Gastroesophageal sphincter (tissue), 4 donors: Measurements from ENCODE around the gene KCNA1. TPM values are rescaled to one million over a fixed set of nuclear protein-coding genes. Genes with fewer than 3 reads are reported as not detected.

ENCODE experiments used
- ATAC-seq: fragments of 150-250 bp; one replicate; pipeline ENCODE4 v1.9.1; 2016; ENCODE audit warnings: mild to moderate bottlenecking, moderate library complexity
- H3K27ac ChIP-seq, 4 donors: fragments of 200-600 bp; sonication (generic) in 3 of 4; 1 replicate in 3 of 4; 2 replicates in 1 of 4; pipeline ENCODE4 v1.5.1; 2016 to 2019
- H3K27me3 ChIP-seq: fragments of 200-600 bp; sonication (generic); one replicate; pipeline ENCODE4 v1.5.1; 2019
- H3K36me3 ChIP-seq, 2 donors: fragments of 200-600 bp; sonication (generic); one replicate each; pipeline ENCODE4 v1.5.1; 2019; ENCODE audit warnings: control low read depth in 1 of 2
- H3K4me1 ChIP-seq, 3 donors: fragments of 200-600 bp; sonication (generic); 1 replicate in 2 of 3; 2 replicates in 1 of 3; pipeline ENCODE4 v1.5.1; 2016 to 2019; ENCODE audit warnings: control low read depth in 2 of 3
- H3K4me3 ChIP-seq, 2 donors: fragments of 200-600 bp; sonication (generic); one replicate each; pipeline ENCODE4 v1.5.1; 2019; ENCODE audit warnings: mild to moderate bottlenecking in 1 of 2, moderate library complexity in 1 of 2
- H3K9me3 ChIP-seq, 3 donors: fragments of 200-600 bp; sonication (generic); one replicate each; pipeline ENCODE4 v1.5.1; 2017 to 2019; ENCODE audit warnings: control low read depth in 2 of 3
- EP300 ChIP-seq: sonication (generic); formaldehyde crosslinking; IDR thresholded peaks from one replicate; pipeline ENCODE4 v1.6.1; 2017; ENCODE audit warnings: antibody characterized with exemption, mild to moderate bottlenecking
- POLR2A ChIP-seq, 2 donors: fragments of 450-650 bp; IDR thresholded peaks; one replicate each; pipeline ENCODE4 v1.6.1; 2017; ENCODE audit warnings: antibody characterized with exemption in 2 of 2, mild to moderate bottlenecking in 2 of 2, moderate library complexity in 1 of 2
- POLR2AphosphoS5 ChIP-seq: sonication (generic); formaldehyde crosslinking; IDR thresholded peaks from one replicate; pipeline ENCODE4 v1.6.1; 2017; ENCODE audit warnings: antibody characterized with exemption
- WGBS, 2 donors: methylation state at CpG; one replicate each; pipeline ENCODE4 v1.1.5; 2018; ENCODE audit warnings: low coverage in 1 of 2; 5-methylcytosine and 5-hydroxymethylcytosine counted together
- total RNA-seq, 4 donors: library from RNA; depleted of rRNA; stranded (reverse); fragments of >200 nt; gene quantifications; one replicate each; pipeline ENCODE4 v1.1.0, GENCODE V29; 2016
- TF ChIP-seq, protein P1 (sequence below), 4 experiments: fragments of 200-600 bp in 2 of 4; fragments of 450-650 bp in 2 of 4; sonication (generic) in 1 of 4; IDR thresholded peaks; one replicate each; pipeline ENCODE4 v1.5.1; 2017 to 2019; ENCODE audit warnings: antibody characterized with exemption in 4 of 4, mild to moderate bottlenecking in 2 of 4, moderate library complexity in 2 of 4

The KCNA1 gene
- total RNA-seq, 4 donors from 2014 or later: 0.08 to 0.13 TPM; not detected in 2

DNA sequence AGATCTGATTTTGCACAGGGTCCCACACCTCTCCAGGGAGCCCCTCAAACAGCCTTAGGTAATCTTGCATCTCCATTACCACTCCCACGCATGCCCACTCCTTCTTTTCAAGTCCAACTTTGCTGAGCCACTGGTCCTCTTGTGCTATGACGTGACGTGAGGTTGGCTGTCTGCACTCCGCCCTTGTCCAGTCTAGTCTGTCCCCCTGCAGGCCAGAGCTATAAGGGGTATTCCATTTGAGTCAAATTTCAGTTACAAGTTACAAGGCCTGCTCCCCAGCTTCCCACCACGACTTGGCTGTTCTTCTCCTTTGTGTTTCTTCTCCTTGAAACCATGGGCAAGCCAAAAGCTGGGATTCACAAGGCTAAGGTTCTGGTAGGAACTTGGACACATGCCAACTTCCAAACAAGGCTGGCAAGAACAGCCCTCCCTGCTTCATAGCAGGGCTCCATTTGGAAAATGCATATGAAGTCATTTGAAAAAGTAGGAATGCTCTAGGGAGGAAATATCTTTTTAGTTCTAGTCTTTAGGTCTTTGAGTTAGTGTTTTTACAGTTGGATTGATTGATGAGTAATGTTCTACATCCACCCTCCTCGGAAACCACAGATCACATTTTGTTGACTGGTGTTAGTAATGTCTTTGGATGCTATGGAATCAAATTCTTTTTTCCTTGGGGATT is 49.1 kb downstream of the KCNA1 start:
- no peak for ATAC-seq
- WGBS, 2 donors: 77 to 79% methylated on average over 5 to 6 of the region's 6 CpGs

DNA sequence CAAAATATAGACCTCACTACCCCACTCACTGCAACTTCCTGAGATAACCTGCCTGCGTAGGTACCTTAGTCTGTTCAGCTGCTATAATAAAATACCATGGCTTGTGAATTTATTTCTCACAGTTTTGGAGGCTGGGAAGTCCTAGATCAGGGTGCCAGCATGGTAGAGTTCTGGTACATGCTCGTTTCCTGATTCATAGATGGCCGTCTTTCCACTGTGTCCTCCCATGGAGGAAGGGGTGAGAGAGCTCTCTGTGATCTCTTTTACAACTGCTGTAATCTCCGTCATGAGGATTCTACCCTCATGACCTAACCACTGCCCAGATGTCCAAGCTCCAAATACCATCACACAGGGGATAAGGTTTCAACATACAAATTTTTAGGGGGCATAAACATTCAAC is 49.7 kb downstream of the KCNA1 start:
- Histone ChIP-seq H3K27ac (no peak overlapping the region), H3K36me3 (no peaks in the 10 kb centered on the region), H3K27me3 (peaks cover 20% of the 10 kb centered on the region), H3K4me3 (no peak overlapping the region), H3K4me1 (peaks cover 0 to 9% (median 0%) of the 10 kb centered on the region in 3 donors), H3K9me3 (no peaks in the 10 kb centered on the region)
- TF ChIP-seq POLR2AphosphoS5 (no peak), EP300 (no peak), POLR2A (IDR thresholded peaks at IDR 0.05) (no peak)
- TF ChIP-seq, protein P1, sequence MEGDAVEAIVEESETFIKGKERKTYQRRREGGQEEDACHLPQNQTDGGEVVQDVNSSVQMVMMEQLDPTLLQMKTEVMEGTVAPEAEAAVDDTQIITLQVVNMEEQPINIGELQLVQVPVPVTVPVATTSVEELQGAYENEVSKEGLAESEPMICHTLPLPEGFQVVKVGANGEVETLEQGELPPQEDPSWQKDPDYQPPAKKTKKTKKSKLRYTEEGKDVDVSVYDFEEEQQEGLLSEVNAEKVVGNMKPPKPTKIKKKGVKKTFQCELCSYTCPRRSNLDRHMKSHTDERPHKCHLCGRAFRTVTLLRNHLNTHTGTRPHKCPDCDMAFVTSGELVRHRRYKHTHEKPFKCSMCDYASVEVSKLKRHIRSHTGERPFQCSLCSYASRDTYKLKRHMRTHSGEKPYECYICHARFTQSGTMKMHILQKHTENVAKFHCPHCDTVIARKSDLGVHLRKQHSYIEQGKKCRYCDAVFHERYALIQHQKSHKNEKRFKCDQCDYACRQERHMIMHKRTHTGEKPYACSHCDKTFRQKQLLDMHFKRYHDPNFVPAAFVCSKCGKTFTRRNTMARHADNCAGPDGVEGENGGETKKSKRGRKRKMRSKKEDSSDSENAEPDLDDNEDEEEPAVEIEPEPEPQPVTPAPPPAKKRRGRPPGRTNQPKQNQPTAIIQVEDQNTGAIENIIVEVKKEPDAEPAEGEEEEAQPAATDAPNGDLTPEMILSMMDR (IDR thresholded peaks at IDR 0.05): no peak
- 95 to 97% methylated on average over 4 of the region's 4 CpGs for WGBS, 2 donors
- ATAC-seq: no peak

More for the DNA sequence above, 49.1 kb downstream of the KCNA1 start:
- H3K36me3 ChIP-seq: no peaks in the 10 kb centered on the region
- H3K4me1 ChIP-seq: peaks cover 0 to 9% (median 0%) of the 10 kb centered on the region in 3 donors
- peaks cover 21% of the 10 kb centered on the region for H3K27me3 ChIP-seq
- H3K4me3 ChIP-seq: no peak overlapping the region
- TF ChIP-seq, protein P1 (IDR thresholded peaks at IDR 0.05): no peak
- TF ChIP-seq POLR2AphosphoS5 (no peak), EP300 (no peak)
- no peak overlapping the region for H3K27ac ChIP-seq
- no peaks in the 10 kb centered on the region for H3K9me3 ChIP-seq

DNA sequence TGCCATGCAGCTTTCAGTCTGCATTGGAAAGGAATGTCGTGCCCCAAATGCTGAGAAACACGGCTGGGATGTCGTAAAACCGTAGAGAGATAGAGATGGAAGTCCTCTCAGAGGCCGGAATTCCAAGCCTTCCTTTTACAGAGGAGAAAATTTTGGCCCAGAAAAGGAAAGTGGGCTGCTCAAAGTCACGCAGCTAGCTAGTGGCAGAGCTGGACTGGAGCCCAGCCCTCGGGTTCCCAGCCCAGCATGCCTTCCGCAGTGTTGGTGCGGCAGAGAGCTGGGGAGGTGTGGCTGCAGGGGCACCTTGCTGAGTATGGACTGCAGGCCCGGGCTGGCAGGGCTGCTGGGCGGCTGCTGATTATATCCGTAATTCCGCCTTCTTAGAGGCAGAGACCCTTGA is 50.3 kb downstream of the KCNA1 start:
- TF ChIP-seq POLR2AphosphoS5 (no peak), POLR2A (IDR thresholded peaks at IDR 0.05) (no peak)
- H3K4me3 ChIP-seq: peak overlapping the region in 1 of 2 donors; percentile 12
- no peak for ATAC-seq

DNA sequence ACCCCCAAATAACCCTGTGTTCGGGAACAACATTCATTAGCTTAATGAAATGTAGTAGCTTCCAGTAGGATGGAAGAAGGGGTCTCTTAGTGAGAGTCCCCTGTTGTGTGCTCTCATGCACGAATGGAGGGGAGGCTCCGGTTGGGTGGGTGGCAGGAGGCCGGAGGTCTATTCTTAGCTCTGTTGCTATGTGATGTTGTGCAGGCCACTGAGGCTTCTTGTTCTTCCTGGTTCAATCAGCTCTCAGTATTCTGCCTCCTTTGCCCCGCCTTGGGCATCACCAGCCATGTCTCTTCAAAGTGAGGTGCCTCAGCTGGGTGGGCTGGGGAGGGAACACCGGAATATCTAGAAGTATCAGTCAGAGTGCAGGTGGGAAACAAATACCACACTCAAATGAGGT is 50.8 kb downstream of the KCNA1 start:
- 51% methylated on average over 4 of the region's 6 CpGs; no CpG with 5 or more reads in 1 of the 2 donors for WGBS, 2 donors
- Histone ChIP-seq H3K9me3 (no peaks in the 10 kb centered on the region), H3K27ac (no peak overlapping the region), H3K27me3 (peaks cover 10% of the 10 kb centered on the region), H3K4me1 (peaks cover 0 to 9% (median 0%) of the 10 kb centered on the region in 3 donors), H3K36me3 (no peaks in the 10 kb centered on the region), H3K4me3 (no peak overlapping the region)
- no peak for TF ChIP-seq EP300
- no peak for TF ChIP-seq POLR2AphosphoS5
- TF ChIP-seq POLR2A (IDR thresholded peaks at IDR 0.05): no peak
- TF ChIP-seq, protein P1 (IDR thresholded peaks at IDR 0.05): no peak
- no peak for ATAC-seq

More for the DNA sequence above, 50.3 kb downstream of the KCNA1 start:
- 36 to 48% methylated on average over 3 to 6 of the region's 13 CpGs for WGBS, 2 donors
- Histone ChIP-seq H3K27ac (no peak overlapping the region), H3K36me3 (no peaks in the 10 kb centered on the region), H3K27me3 (peaks cover 15% of the 10 kb centered on the region), H3K9me3 (no peaks in the 10 kb centered on the region), H3K4me1 (peaks cover 0 to 9% (median 0%) of the 10 kb centered on the region in 3 donors)

DNA sequence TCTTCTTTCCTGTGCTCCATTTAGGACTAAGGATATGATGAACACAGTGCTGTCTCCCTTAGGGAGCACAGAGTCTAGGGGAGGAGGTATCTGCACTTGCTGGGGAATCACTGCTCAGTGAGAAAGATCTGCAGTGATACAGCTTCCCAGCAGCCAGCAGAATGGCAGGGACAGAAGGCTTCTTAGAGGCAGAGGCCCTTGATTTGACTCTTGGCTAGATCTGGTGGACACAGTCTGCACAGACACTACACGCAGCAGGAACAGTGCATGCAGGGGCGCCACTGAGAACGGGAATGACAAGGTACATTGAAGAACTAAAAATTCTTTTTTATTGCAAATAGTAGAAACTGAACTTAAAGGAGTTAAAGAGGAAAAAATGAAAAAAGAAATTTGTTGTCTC is 51.6 kb downstream of the KCNA1 start:
- ATAC-seq: no peak
- Histone ChIP-seq H3K36me3 (no peaks in the 10 kb centered on the region), H3K9me3 (no peaks in the 10 kb centered on the region), H3K27ac (no peak overlapping the region), H3K4me3 (no peak overlapping the region), H3K27me3 (peaks cover 9% of the 10 kb centered on the region), H3K4me1 (peaks cover 0 to 9% (median 0%) of the 10 kb centered on the region in 3 donors)
- WGBS, 2 donors: 76% methylated on average over 2 of the region's 3 CpGs; no CpG with 5 or more reads in 1 of the 2 donors
- TF ChIP-seq POLR2AphosphoS5: no peak
- no peak for TF ChIP-seq POLR2A (IDR thresholded peaks at IDR 0.05)
- no peak for TF ChIP-seq EP300
- TF ChIP-seq, protein P1 (IDR thresholded peaks at IDR 0.05): no peak
